ENCODE results near the gene IGSF6. TPM values are rescaled to one million over a fixed set of nuclear protein-coding genes. Genes with fewer than 3 reads are reported as not detected.

IGSF6 gene
- total and polyA plus RNA-seq, 2 of the 13 experiments (the other 11 are each of a cell fraction or from before 2014, with no cell fraction given) = not detected

GRCh38 chr16:21646091-21646490 lies 6.3 kb downstream of the IGSF6 start (continued):
- TF ChIP-seq ZNF609 (CRISPR knock-in tag; IDR thresholded peaks at IDR 0.05; ENCODE audit: borderline replicate concordance) (no peak), MIXL1 (CRISPR knock-in tag; IDR thresholded peaks at IDR 0.05) (no peak), CHCHD3 (CRISPR knock-in tag; IDR thresholded peaks at IDR 0.05) (no peak), IRX3 (CRISPR knock-in tag; IDR thresholded peaks at IDR 0.05; ENCODE audit: borderline replicate concordance, low read depth) (no peak)

GRCh38 chr16:21645261-21645721 lies 7.1 kb downstream of the IGSF6 start:
- ATAC-seq = no peak
- Histone ChIP-seq H4K20me1 (ENCODE audit: insufficient read depth, low read length) (peaks cover 7% of the 10 kb centered on the region), H3K4me3 (replicated peaks in 1 of 3; ENCODE audit: insufficient read depth in 1 of 3, low read depth in 2 of 3, low read length in 3 of 3) (no peak overlapping the region), H3K27ac (ENCODE audit: extremely low read length, insufficient read depth, low read length) (no peak overlapping the region), H3K36me3 (replicated peaks in 1 of 2; ENCODE audit: control insufficient read depth in 1 of 2, insufficient read depth in 2 of 2, low read length in 2 of 2) (peaks cover 4 to 9% of the 10 kb centered on the region in 2 experiments; a peak in 3 of 5 replicates), H3K4me1 (ENCODE audit: insufficient read depth, low read length) (peaks cover 23% of the 10 kb centered on the region), H3K4me2 (ENCODE audit: low read depth, low read length) (no peak overlapping the region), H3K27me3 (ENCODE audit: control insufficient read depth in 1 of 2, insufficient read depth in 2 of 2, low read length in 2 of 2) (no peaks in the 10 kb centered on the region), H2AFZ (ENCODE audit: low read length) (no peak overlapping the region), H3K79me2 (ENCODE audit: insufficient read depth, low read length) (no peaks in the 10 kb centered on the region), H3K9ac (ENCODE audit: insufficient read depth, low read depth, low read length) (no peak overlapping the region), H3K9me3 (ENCODE audit: low read length) (no peaks in the 10 kb centered on the region)
- ChIA-PET CTCF (ENCODE audit: low intra/inter-chr PET ratio, low total read pairs) (no interaction called here), POLR2A (no interaction called here)
- 98% methylated on average over 9 of the region's 9 CpGs for WGBS (ENCODE audit: low lambda C conversion rate)
- BruUV-seq (replicated peaks) = no TSS peak
- in situ Hi-C loops (cut with HindIII; ENCODE audit: extremely low pct_ligation_motif_present, low pct_unique_long_range_greater_than_20kb) (no loop called here), intact Hi-C loops (cut with micrococcal nuclease; ENCODE audit: unreplicated experiment) (no loop called here)
- FAIRE-seq = no peak
- DNase-seq (ENCODE audit: low spot score) = no peak
- TF ChIP-seq ZNF761 (CRISPR knock-in tag; conservative IDR thresholded peaks at IDR 0.05) (no peak), ISL2 (CRISPR knock-in tag; IDR thresholded peaks at IDR 0.05) (no peak), ZNF333 (CRISPR knock-in tag; IDR thresholded peaks at IDR 0.05; ENCODE audit: borderline replicate concordance) (no peak), CBFB (CRISPR knock-in tag; IDR thresholded peaks at IDR 0.05) (no peak), MYC (CRISPR knock-in tag; IDR thresholded peaks at IDR 0.05; ENCODE audit: borderline replicate concordance) (no peak), PTBP1 (IDR thresholded peaks at IDR 0.05; ENCODE audit: low read depth, low read length, poor library complexity, severe bottlenecking) (no peak), ZBTB4 (CRISPR knock-in tag; IDR thresholded peaks at IDR 0.05; ENCODE audit: borderline replicate concordance) (no peak), ZNF230 (CRISPR knock-in tag; IDR thresholded peaks at IDR 0.05) (no peak), TAF1 (CRISPR knock-in tag; IDR thresholded peaks at IDR 0.05) (no peak), SCMH1 (CRISPR knock-in tag; IDR thresholded peaks at IDR 0.05; ENCODE audit: borderline replicate concordance) (no peak), ZFP36 (IDR thresholded peaks at IDR 0.05; ENCODE audit: borderline replicate concordance, low read depth, low read length, partially characterized antibody) (no peak), ZBTB7A (CRISPR knock-in tag; IDR thresholded peaks at IDR 0.05) (no peak)
